ENCODE data around the gene FOLR2.

DNA sequence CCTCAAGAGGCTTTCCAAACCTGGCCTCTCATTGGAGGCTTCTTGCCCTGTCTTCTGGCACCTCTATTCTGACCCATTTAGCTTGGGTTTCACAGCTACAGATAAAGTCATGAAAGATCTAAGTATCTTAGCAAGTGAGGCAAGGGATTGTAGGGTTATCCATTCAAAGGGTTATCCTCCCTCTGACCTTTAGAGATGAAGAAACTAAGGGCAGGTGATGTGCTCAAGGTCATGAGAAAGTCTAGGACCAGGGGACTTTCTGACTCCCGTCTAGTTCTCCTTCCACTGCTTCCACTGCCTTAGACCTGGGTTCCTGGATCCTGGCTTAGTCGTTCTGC, 20.1 kb downstream of the FOLR2 start:
- TF ChIP-seq, protein P1, sequence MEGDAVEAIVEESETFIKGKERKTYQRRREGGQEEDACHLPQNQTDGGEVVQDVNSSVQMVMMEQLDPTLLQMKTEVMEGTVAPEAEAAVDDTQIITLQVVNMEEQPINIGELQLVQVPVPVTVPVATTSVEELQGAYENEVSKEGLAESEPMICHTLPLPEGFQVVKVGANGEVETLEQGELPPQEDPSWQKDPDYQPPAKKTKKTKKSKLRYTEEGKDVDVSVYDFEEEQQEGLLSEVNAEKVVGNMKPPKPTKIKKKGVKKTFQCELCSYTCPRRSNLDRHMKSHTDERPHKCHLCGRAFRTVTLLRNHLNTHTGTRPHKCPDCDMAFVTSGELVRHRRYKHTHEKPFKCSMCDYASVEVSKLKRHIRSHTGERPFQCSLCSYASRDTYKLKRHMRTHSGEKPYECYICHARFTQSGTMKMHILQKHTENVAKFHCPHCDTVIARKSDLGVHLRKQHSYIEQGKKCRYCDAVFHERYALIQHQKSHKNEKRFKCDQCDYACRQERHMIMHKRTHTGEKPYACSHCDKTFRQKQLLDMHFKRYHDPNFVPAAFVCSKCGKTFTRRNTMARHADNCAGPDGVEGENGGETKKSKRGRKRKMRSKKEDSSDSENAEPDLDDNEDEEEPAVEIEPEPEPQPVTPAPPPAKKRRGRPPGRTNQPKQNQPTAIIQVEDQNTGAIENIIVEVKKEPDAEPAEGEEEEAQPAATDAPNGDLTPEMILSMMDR (IDR thresholded peaks at IDR 0.05; ENCODE audit: insufficient read depth, low read length, poor library complexity, severe bottlenecking): no peak
- no peak for TF ChIP-seq EZH2phosphoT487 (conservative IDR thresholded peaks at IDR 0.05; ENCODE audit: low read length)
